GM04503 (cell line): Measurements from ENCODE around the gene CERS1.

Experiments
- DNase-seq: peaks from one replicate; pipeline ENCODE4 v3.0.0-alpha.2; 2012; ENCODE audit warnings: low read depth

The CERS1 gene

GRCh38 chr19:18898607-18899408, 2.9 kb upstream of the CERS1 start:
- no peak for DNase-seq

DNA sequence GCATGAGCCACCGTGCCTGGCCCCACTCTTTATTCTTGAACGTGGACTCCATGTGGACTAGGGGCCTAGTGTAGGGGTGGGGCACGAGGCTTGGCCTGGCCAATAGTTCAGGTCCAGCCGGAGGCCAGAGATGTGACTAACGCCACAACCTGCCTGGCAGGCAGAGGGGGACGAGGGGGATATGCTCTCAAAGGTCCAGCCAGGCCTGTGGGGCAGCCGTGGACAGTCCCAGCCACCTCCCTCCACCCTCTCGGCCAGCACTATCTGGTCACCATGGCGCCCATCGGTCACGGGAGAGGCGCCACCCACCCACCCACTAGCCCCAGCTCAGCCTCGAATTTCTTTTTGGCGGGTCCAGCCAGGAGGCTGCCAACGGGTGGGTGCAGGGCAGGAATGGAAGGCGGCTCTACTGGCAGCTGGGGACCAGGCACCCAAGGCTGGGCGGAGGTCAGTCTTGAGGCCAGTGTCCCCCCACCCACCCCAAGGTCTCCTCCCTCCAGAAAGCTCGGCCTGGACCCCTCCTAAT, 2.2 kb upstream of the CERS1 start:
- no peak for DNase-seq

GRCh38 chr19:18897094-18898029, 1.4 kb upstream of the CERS1 start:
- DNase-seq, result no peak

GRCh38 chr19:18896421-18896841, 473 bp upstream of the CERS1 start:
- no peak for DNase-seq

DNA sequence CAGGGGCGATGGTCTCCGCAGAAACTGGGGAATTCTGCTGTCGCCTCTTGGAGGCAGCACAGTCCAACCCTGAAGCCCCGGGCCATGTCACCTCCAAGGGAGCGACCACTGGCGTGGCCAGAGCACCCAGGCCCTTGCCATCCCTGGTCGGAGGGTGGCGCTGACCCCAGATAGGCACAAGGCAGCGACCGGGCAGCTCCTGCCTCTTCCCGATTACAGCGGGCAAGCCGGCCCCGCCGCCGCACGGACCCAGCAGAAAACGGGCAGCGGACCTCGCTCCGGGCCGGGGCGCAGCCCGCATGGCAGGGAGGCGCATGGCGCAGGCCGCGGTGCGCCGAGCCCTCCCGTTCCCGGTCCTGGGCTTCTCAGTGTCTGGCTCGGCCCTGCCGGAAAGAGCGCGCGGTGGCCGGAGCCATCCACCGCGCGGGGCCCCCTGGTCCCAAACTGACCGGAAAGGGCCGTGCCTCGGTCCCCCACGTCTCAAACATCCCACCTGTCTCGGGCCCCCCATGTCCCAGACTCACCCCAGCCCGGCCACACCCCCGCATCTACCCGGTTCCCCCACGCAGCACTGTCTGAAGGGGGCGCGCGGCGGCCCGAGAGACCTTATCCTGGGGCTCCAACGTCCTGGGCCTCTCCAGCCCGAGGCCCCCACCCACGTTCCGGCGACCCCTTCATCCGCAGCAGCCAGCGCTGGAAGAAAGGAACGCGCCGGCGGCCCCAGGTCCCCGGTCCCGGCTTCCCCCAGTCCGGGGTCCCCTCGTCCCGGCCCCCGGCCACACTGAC, 727 bp downstream of the CERS1 start:
- no peak for DNase-seq

DNA sequence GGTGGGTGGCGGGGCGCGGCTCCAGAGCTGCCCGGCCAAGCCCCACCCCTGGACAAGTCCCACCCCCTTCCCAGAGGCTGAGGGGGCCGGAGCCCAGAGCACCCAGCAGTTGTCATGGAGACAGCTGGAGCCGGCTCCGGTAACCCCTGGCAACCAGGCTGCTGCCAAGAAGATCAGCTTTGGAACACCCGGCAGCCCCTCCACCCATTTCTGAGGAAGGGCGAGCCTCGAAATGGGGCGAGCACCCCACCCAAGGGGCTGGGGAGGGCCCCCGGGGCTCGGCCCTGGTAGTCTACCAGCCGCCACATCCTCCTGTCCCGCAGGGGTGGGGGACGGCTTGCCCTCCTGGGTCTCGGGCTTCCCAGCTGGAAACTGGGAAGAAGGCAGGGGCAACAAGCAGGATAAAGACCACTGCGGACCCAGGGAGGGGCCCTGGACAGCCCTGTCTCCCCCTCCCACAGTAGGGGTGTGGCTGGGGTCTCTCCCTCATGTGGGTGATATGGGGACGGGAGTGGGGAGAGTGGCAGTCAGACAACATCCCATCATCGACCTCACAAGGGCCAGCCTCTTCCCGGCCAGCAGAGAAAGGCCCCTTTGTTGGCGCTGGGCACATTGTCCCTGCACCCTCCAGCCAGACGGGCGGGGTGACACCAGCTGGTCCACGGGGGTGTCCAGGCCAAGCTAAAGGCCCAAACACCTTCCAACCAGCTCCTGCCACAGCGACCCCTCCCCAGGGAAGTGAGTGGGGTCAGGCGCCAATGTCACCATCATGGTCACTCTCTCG, 1.5 kb downstream of the CERS1 start:
- no peak for DNase-seq

- DNase-seq, result no peak
These were observed 2.2 kb downstream of the CERS1 start for GRCh38 chr19:18893587-18894253.

GRCh38 chr19:18889949-18890745, 5.8 kb downstream of the CERS1 start:
- DNase-seq, result no peak

- no peak for DNase-seq
These were observed 9.0 kb downstream of the CERS1 start for GRCh38 chr19:18886972-18887371.

- no peak for DNase-seq
These were observed 12.2 kb downstream of the CERS1 start for GRCh38 chr19:18883526-18884304.

GRCh38 chr19:18881491-18881890, 14.5 kb downstream of the CERS1 start:
- DNase-seq, result no peak

DNA sequence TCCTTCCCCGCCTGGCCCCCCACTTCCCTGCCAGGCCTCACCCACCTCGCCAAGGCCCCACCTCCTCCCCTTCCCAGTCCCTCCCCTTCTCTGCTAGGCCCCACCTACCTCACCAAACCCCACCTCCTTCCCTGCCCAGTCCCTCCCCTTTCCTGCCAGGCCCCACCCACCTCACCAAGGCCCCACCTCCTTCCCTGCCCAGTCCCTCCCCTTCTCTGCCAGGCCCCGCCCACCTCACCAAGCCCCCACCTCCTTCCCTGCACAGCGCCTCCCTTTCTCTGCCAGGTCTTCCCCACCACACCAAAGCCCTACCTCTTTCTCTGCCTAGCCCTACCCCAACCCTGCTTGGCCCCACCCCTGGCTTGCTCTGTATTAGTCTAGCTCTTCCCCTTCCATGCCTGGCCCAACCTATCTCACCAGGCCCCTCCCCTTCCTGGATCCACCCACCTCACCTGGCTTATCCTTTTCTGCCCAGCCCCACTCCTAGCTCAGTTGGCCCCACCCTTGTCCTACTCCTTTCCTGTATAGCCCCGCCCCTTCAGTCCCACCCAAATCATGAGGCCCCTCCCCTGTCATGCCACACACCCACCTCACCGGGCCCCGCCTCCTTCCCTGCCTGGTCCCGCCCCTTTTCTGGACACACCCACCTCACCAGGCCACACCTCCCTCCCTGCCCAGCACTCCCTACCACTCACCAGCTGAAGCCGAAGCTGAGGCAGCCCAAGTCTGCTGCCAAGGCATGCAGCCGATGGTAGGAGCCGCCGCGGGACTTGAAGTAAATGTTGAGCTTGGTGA, 16.2 kb downstream of the CERS1 start:
- no peak for DNase-seq

GRCh38 chr19:18878858-18879578, 16.9 kb downstream of the CERS1 start:
- DNase-seq, result no peak

- DNase-seq, result no peak
These were observed 17.7 kb downstream of the CERS1 start for GRCh38 chr19:18878058-18878797.

GRCh38 chr19:18876865-18877264, 19.1 kb downstream of the CERS1 start:
- DNase-seq, result no peak

DNA sequence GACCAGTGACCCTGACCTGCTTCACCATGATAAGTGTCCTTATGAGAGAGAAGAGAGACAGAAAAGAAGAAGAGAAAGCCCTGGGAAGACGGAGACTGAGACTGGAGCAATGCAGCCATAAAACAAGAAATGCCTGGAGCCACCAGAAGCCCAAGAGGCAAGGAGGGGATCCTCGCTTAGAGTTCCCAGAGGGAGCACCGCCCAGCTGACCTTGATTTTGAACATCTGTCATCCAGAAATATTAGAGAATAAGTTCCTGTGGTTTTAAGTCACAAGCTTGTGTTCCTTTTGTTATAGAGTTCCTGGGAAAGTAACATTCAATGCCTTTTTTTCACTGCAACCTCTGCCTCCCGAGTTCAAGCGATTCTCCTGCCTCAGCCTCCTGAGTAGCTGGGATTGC, 20.2 kb downstream of the CERS1 start:
- peak; percentile 46 for DNase-seq

- DNase-seq, result no peak
These were observed 24.4 kb downstream of the CERS1 start for GRCh38 chr19:18871543-18871942.
